ENCODE data around the gene CACNA1S. TPM values are rescaled to one million over a fixed set of nuclear protein-coding genes. Genes with fewer than 3 reads are reported as not detected.
A peak's percentile ranks its signal among the peaks of the same experiment; 100 is the strongest.

CACNA1S gene
- total RNA-seq, 1 donor from 2014 or later = not detected

DNA sequence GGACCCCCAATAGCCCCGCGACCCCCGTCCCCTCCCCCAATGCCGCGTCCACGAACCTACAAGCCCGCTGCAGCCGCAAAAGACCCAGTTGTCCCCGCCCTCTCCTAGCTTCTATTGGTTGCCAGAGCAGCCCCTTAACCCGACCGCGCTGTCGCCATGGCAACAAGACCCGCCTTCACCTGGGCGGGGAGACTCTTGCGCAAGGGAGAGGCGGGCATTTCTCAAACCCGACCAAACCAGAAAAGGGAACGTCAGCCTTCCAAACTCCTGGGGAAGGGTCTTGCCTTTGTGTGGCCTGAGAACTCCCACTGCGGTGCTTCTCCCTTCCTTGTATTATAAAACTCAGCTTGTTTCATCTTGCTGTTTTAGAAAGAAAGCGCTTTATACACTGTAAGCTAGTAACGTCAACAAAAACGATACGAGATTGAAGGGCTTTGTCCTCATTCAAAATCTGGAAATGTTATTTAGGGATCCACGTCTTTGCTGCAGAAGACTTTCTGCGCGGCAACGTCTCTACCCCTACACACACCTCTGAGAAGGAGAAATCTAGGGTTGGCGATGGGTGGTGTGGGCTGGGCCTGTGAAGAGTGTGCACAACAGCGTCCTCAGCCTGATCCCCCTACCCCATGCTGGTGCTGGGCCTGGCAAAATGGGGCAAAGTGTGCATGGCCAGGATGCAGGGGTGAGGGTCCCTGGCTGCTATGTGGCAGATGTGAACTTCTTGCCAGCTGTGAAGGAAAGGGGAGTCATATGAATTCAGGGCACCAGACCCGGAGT is 42.4 kb upstream of the CACNA1S start, which contains the start of gene TMEM9:
TSS of gene TMEM9 (minus strand) at position 86 of the 777 bp plus-strand sequence. CDS start 551 bp downstream, outside the sequence.
- H3K36me3 Mint-ChIP-seq = peaks cover 9% of the 10 kb centered on the region
- H3K9me3 Mint-ChIP-seq = no peaks in the 10 kb centered on the region
- H3K4me1 Mint-ChIP-seq = peaks cover 21% of the 10 kb centered on the region
- TF ChIP-seq, protein P1, sequence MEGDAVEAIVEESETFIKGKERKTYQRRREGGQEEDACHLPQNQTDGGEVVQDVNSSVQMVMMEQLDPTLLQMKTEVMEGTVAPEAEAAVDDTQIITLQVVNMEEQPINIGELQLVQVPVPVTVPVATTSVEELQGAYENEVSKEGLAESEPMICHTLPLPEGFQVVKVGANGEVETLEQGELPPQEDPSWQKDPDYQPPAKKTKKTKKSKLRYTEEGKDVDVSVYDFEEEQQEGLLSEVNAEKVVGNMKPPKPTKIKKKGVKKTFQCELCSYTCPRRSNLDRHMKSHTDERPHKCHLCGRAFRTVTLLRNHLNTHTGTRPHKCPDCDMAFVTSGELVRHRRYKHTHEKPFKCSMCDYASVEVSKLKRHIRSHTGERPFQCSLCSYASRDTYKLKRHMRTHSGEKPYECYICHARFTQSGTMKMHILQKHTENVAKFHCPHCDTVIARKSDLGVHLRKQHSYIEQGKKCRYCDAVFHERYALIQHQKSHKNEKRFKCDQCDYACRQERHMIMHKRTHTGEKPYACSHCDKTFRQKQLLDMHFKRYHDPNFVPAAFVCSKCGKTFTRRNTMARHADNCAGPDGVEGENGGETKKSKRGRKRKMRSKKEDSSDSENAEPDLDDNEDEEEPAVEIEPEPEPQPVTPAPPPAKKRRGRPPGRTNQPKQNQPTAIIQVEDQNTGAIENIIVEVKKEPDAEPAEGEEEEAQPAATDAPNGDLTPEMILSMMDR (IDR thresholded peaks at IDR 0.05; ENCODE audit: unreplicated experiment) = no peak
- peak within 1 kb of the TSS; percentile 93 for H3K4me3 Mint-ChIP-seq
- H3K27me3 Mint-ChIP-seq (ENCODE audit: low read depth) = no peaks in the 10 kb centered on the region
- H3K27ac Mint-ChIP-seq = peak within 1 kb of the TSS; percentile 96
- DNase-seq (ENCODE audit: low spot score in 2 of 2, unreplicated experiment in 2 of 2) = peak; percentile 95 to 99

DNA sequence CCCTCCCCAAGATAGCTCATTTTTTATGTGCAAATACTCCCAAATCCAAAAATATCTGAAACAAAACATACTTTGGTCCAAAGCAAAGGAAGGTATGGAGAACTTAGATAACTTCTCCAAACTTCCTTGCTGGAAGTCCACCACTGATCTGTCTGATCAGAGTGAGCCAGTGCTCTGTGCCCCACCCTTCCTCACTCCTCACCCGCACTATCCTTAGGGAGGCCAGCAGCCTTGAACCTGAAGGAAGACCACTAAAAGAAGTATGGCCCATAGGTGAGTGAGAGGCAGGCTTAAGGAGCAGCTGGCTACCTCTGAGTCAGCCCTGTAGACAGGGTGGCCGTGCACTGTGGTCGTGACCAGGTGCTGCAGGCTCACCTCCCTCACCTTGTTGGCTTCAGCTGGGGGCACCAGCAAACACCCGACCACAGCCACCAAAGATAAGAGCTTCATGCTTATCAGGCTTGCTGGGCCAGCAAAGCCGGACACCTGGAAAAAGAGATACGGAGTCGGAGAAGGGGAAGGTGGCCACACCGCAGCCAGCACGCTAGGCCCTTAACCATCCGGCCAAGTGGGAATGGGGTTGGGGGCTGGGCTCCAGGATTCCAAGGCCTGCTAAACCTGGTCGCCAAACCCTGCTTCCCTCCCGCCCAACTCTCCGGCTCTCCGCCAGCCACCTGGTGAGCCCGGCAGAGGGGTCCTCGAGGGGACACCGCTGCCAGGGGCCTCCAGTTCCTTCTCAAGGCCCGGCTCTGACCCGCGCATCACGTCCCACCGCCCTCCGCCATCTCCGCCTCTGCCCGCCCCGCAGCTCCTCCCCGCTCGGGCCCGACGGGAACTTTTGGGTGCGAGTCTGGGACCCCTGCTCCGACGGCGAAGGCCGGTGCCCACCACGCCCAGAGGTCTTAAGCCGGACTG is 41.5 kb upstream of the CACNA1S start:
- peak in 1 of 2 experiments; percentile 42 for DNase-seq (ENCODE audit: low spot score in 2 of 2, unreplicated experiment in 2 of 2)

DNA sequence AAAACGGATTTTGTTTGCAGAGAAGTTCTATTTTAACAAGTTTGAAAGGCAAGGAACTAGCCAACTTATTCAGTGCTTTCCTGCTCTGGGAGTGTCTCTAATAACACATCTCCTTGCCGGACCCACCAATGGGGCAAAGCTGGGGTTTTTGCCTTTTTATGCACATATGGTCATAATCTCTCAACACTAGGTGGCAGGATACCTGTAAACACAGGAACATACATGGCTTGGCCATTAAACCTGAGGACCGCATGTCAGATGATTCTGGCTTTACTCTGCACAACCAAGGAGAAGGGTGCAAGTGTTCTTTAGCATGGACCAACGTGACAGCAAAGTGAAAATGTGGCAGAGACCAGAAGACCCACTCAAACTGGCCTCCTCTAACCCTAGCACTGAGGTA is 37.2 kb upstream of the CACNA1S start:
- H3K27ac Mint-ChIP-seq = no peak overlapping the region
- H3K9me3 Mint-ChIP-seq = no peaks in the 10 kb centered on the region
- DNase-seq (ENCODE audit: low spot score in 2 of 2, unreplicated experiment in 2 of 2) = no peak
- no peaks in the 10 kb centered on the region for H3K27me3 Mint-ChIP-seq (ENCODE audit: low read depth)
- H3K36me3 Mint-ChIP-seq = peaks cover 43% of the 10 kb centered on the region
- no peak overlapping the region for H3K4me3 Mint-ChIP-seq
- peaks cover 15% of the 10 kb centered on the region for H3K4me1 Mint-ChIP-seq
- TF ChIP-seq, protein P1 (IDR thresholded peaks at IDR 0.05; ENCODE audit: unreplicated experiment) = peak; percentile 41

More for the DNA sequence above, 41.5 kb upstream of the CACNA1S start:
- Mint-ChIP-seq H3K4me3 (peak overlapping the region; percentile 93), H3K4me1 (peaks cover 21% of the 10 kb centered on the region), H3K36me3 (peaks cover 13% of the 10 kb centered on the region), H3K27me3 (ENCODE audit: low read depth) (no peaks in the 10 kb centered on the region), H3K27ac (peak overlapping the region; percentile 96), H3K9me3 (no peaks in the 10 kb centered on the region)
- TF ChIP-seq, protein P1 (IDR thresholded peaks at IDR 0.05; ENCODE audit: unreplicated experiment) = no peak

DNA sequence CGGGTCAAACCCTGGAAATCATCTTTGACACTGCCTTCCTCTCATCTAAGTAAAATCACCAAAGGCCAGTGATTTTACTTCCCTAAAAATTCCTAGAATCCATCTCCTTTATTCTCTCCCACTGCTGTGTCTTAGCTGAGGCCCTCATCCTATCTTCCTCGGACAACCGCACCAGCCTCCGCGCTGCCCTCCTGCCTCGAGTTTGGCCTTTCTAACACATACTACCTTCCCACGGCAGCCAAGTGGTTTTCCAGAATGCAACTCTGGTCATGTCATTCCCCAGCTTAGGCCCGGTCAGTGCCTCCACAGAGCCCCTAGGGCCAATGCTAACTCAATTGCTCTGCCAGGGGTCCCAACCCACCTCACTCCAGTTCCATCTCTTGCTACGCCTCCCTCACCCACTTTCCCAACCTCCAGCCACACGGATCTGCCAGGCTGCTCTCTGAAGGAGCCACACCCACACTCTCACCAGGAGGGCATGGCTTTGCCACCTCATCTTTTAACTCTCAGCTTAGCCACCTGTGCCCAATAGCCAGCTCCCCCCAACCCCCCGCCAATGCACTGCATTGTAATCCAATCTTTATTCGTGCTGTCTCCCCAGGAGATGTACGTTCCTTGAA is 35.3 kb upstream of the CACNA1S start:
- no peaks in the 10 kb centered on the region for H3K27me3 Mint-ChIP-seq (ENCODE audit: low read depth)
- peaks cover 3% of the 10 kb centered on the region for H3K4me1 Mint-ChIP-seq
- no peak overlapping the region for H3K4me3 Mint-ChIP-seq
- H3K36me3 Mint-ChIP-seq = peaks cover 55% of the 10 kb centered on the region
- H3K9me3 Mint-ChIP-seq = no peaks in the 10 kb centered on the region
- H3K27ac Mint-ChIP-seq = no peak overlapping the region
- DNase-seq (ENCODE audit: low spot score in 2 of 2, unreplicated experiment in 2 of 2) = no peak
- TF ChIP-seq, protein P1 (IDR thresholded peaks at IDR 0.05; ENCODE audit: unreplicated experiment) = no peak

DNA sequence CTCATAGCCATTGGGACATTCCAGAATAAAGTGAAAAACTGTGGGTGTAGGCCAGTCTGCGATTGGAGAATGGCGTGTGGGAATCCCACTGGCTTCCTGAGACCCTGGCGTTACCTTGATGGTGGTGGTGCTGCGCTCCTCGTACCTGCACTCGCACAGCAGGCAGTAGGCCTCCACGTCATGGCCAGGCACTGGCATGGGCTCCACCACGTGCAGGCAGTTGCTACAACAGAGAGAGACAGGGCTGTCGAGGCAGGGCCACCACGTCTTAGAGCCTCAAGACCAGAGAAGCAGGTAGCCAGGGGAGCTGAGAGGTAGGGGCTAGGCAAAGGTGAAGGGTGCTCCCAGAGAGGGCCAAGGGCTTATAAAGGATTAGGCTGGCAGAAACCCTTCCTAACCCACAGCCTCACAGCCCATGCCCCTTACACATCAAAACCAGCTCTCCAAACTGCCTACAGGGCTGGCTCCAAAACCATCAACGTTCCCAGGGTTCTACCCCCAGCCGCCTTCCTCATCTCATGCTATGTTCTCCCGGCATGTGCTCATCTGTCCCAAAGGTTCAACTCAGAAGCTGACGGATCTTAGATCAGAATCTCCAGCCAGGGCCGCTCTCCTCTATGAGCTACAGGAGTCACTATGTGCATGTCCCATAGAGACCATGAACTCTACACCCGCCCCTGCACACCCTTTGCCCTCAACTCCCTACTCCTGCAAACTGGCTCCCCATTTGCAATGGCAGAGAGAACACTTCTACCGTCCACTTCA is 34.6 kb upstream of the CACNA1S start:
- Mint-ChIP-seq H3K27ac (no peak overlapping the region), H3K27me3 (ENCODE audit: low read depth) (no peaks in the 10 kb centered on the region), H3K36me3 (peaks cover 58% of the 10 kb centered on the region), H3K4me1 (no peaks in the 10 kb centered on the region), H3K9me3 (no peaks in the 10 kb centered on the region), H3K4me3 (no peak overlapping the region)
- TF ChIP-seq, protein P1 (IDR thresholded peaks at IDR 0.05; ENCODE audit: unreplicated experiment) = no peak
- no peak for DNase-seq (ENCODE audit: low spot score in 2 of 2, unreplicated experiment in 2 of 2)

Data from mesothelial cell of epicardium (in vitro differentiated cells).